ENCODE measurements around the gene DNAJC15. TPM values are rescaled to one million over a fixed set of nuclear protein-coding genes. Genes with fewer than 3 reads are reported as not detected.
"Not testable (repeated sequence)": the region's sequence is repeated elsewhere in the genome, so short reads cannot be mapped to it uniquely, and the experiment has no call there.

Gene DNAJC15
- total RNA-seq, 2 experiments from 2014 or later, result 8.9 to 10.6 TPM

- no peak overlapping the region for H3K4me3 Mint-ChIP-seq
- no peak overlapping the region for H3K27ac Mint-ChIP-seq
- DNase-seq (peak; percentile 23), ATAC-seq (peak; percentile 55)
- no peaks in the 10 kb centered on the region for H3K9me3 Mint-ChIP-seq
- peaks cover 34% of the 10 kb centered on the region for H3K4me1 Mint-ChIP-seq (ENCODE audit: low read depth)
- ChIA-PET CTCF (interaction anchor here (2.1 kb wide), 1 partner anchor 86 kb away, joined by 7 read pairs; no protein-coding TSS in a partner anchor), POLR2A (no interaction called here)
- no peak for TF ChIP-seq CTCF (IDR thresholded peaks at IDR 0.05)
- H3K36me3 Mint-ChIP-seq (ENCODE audit: low read depth), result peaks cover 11% of the 10 kb centered on the region
- intact Hi-C loops (cut with micrococcal nuclease), result no loop called here
- H3K27me3 Mint-ChIP-seq, result no peaks in the 10 kb centered on the region
Measured at GRCh38 chr13:43054803-43055802, 31.7 kb downstream of the DNAJC15 start.

GRCh38 chr13:43057653-43058317, 34.4 kb downstream of the DNAJC15 start:
- no peaks in the 10 kb centered on the region for H3K9me3 Mint-ChIP-seq
- H3K4me1 Mint-ChIP-seq (ENCODE audit: low read depth), result peaks cover 54% of the 10 kb centered on the region
- CTCF ChIA-PET, result interaction anchor here (1.3 kb wide), 1 partner anchor 65 kb away, joined by 3 read pairs; no protein-coding TSS in a partner anchor
- no peak for TF ChIP-seq CTCF (IDR thresholded peaks at IDR 0.05)
- POLR2A ChIA-PET, result interaction anchor here (0.9 to 3.6 kb wide), 3 partner anchors 17 to 66 kb away, joined by 3 to 11 read pairs (median 4); partner anchors contain the start of gene EPSTI1
- H3K27me3 Mint-ChIP-seq, result no peaks in the 10 kb centered on the region
- DNase-seq, result peak; percentile 22
- peaks cover 14% of the 10 kb centered on the region for H3K36me3 Mint-ChIP-seq (ENCODE audit: low read depth)
- intact Hi-C loops (cut with micrococcal nuclease), result no loop called here
- peak overlapping the region; percentile 79 for H3K27ac Mint-ChIP-seq
- peak overlapping the region; percentile 4 for H3K4me3 Mint-ChIP-seq
- peak; percentile 27 for ATAC-seq

- no peaks in the 10 kb centered on the region for H3K27me3 Mint-ChIP-seq
- peak; percentile 45 for DNase-seq
- no peak overlapping the region for H3K4me3 Mint-ChIP-seq
- ChIA-PET POLR2A (interaction anchor here (0.9 to 3.6 kb wide), 4 partner anchors 10 to 66 kb away, joined by 3 to 11 read pairs (median 4); partner anchors contain the start of gene EPSTI1), CTCF (interaction anchor here (1.1 to 1.3 kb wide), 2 partner anchors 13 to 65 kb away, joined by 3 read pairs; no protein-coding TSS in a partner anchor)
- intact Hi-C loops (cut with micrococcal nuclease), result no loop called here
- no peaks in the 10 kb centered on the region for H3K9me3 Mint-ChIP-seq
- H3K36me3 Mint-ChIP-seq (ENCODE audit: low read depth), result peaks cover 14% of the 10 kb centered on the region
- H3K27ac Mint-ChIP-seq, result peak overlapping the region; percentile 79
- H3K4me1 Mint-ChIP-seq (ENCODE audit: low read depth), result peaks cover 54% of the 10 kb centered on the region
- ATAC-seq, result peak; percentile 48
- TF ChIP-seq CTCF (IDR thresholded peaks at IDR 0.05), result no peak
Measured at GRCh38 chr13:43058318-43058674, 34.9 kb downstream of the DNAJC15 start.

GRCh38 chr13:43058831-43059230, 35.4 kb downstream of the DNAJC15 start:
- H3K27me3 Mint-ChIP-seq, result no peaks in the 10 kb centered on the region
- peaks cover 14% of the 10 kb centered on the region for H3K36me3 Mint-ChIP-seq (ENCODE audit: low read depth)
- ChIA-PET CTCF (interaction anchor here (1.1 to 1.3 kb wide), 2 partner anchors 13 to 66 kb away, joined by 3 read pairs; no protein-coding TSS in a partner anchor), POLR2A (interaction anchor here (1.0 to 3.6 kb wide), 2 partner anchors 11 to 67 kb away, joined by 3 to 11 read pairs; partner anchors contain the start of gene EPSTI1)
- no peak for ATAC-seq
- DNase-seq, result no peak
- H3K27ac Mint-ChIP-seq, result peak overlapping the region; percentile 30
- intact Hi-C loops (cut with micrococcal nuclease), result no loop called here
- no peak for TF ChIP-seq CTCF (IDR thresholded peaks at IDR 0.05)
- H3K9me3 Mint-ChIP-seq, result no peaks in the 10 kb centered on the region
- no peak overlapping the region for H3K4me3 Mint-ChIP-seq
- H3K4me1 Mint-ChIP-seq (ENCODE audit: low read depth), result peaks cover 54% of the 10 kb centered on the region

- H3K36me3 Mint-ChIP-seq (ENCODE audit: low read depth), result peaks cover 14% of the 10 kb centered on the region
- H3K27ac Mint-ChIP-seq; intact Hi-C loops (cut with micrococcal nuclease); DNase-seq; H3K4me3 Mint-ChIP-seq; CTCF ChIA-PET; H3K9me3 Mint-ChIP-seq; H3K27me3 Mint-ChIP-seq; ATAC-seq: not testable (repeated sequence)
- POLR2A ChIA-PET, result interaction anchor here (3.6 kb wide), 1 partner anchor 68 kb away, joined by 11 read pairs; the partner anchor contains the start of gene EPSTI1
- H3K4me1 Mint-ChIP-seq (ENCODE audit: low read depth), result peaks cover 54% of the 10 kb centered on the region
Measured at GRCh38 chr13:43059779-43060178, 36.4 kb downstream of the DNAJC15 start.

- ATAC-seq; H3K4me3 Mint-ChIP-seq; CTCF ChIA-PET; intact Hi-C loops (cut with micrococcal nuclease); H3K27me3 Mint-ChIP-seq; DNase-seq; H3K9me3 Mint-ChIP-seq: not testable (repeated sequence)
- H3K27ac Mint-ChIP-seq, result peak overlapping the region; percentile 9
- peaks cover 56% of the 10 kb centered on the region for H3K4me1 Mint-ChIP-seq (ENCODE audit: low read depth)
- H3K36me3 Mint-ChIP-seq (ENCODE audit: low read depth), result peaks cover 14% of the 10 kb centered on the region
- POLR2A ChIA-PET, result interaction anchor here (1.0 kb wide), 1 partner anchor 21 kb away, joined by 3 read pairs; no protein-coding TSS in a partner anchor
Measured at GRCh38 chr13:43060806-43061205, 37.4 kb downstream of the DNAJC15 start.

Data from activated CD8-positive, alpha-beta T cell treated with anti-CD3 and anti-CD28 coated beads for 36 hours (primary cell).